ENCODE results near the gene EMC1.

GRCh38 chr1:19229229-19229628 is 22.1 kb downstream of the EMC1 start:
- no peak for TF ChIP-seq CTCF (conservative IDR thresholded peaks at IDR 0.05; ENCODE audit: low read length)
- TF ChIP-seq EZH2phosphoT487 (IDR thresholded peaks at IDR 0.05; ENCODE audit: borderline replicate concordance, low read depth, low read length): no peak

Data from OCI-LY7 (cell line).